Cardiac septum (tissue), 1 donor: Measurements from ENCODE around the gene HMCES. TPM values are rescaled to one million over a fixed set of nuclear protein-coding genes. Genes with fewer than 3 reads are reported as not detected.
A peak's percentile ranks its signal among the peaks of the same experiment; 100 is the strongest.

ENCODE experiments used
- DNase-seq: peaks from one replicate; pipeline ENCODE4 v3.0.0-alpha.2; 2020; ENCODE audit warnings: low spot score
- intact Hi-C: fragments of 100-400 bp; cut with DNase I; formaldehyde crosslinking; loops from one replicate; pipeline ENCODE4 v1.14.0; 2022
- long read RNA-seq: library from polyadenylated mRNA; unstranded; transcript quantifications from one replicate; pipeline ENCODE4 v2.0.0, GENCODE V29; 2021
- total RNA-seq: library from RNA; stranded (reverse); fragmentation: NEBNext Ultra II Directional; extraction: Animal tissue kit (Norgen Biotek cat#: 25700); gene quantifications from one replicate; pipeline ENCODE4 v1.2.1, GENCODE V29; 2021
- donor health status: DM: no; HTN: no; CAD: no.

HMCES gene, protein sequence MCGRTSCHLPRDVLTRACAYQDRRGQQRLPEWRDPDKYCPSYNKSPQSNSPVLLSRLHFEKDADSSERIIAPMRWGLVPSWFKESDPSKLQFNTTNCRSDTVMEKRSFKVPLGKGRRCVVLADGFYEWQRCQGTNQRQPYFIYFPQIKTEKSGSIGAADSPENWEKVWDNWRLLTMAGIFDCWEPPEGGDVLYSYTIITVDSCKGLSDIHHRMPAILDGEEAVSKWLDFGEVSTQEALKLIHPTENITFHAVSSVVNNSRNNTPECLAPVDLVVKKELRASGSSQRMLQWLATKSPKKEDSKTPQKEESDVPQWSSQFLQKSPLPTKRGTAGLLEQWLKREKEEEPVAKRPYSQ
- 32.9 TPM for total RNA-seq
- long read RNA-seq, transcript HMCES-201 (7 exons, 2,515 nt), result major isoform, 57 of 90 reads
- long read RNA-seq, transcript HMCES-202 (7 exons, 1,763 nt), result minor isoform, 7 of 90 reads
- long read RNA-seq, transcript HMCES-204 (7 exons, 1,952 nt), result minor isoform, 14 of 90 reads
- long read RNA-seq, partial matches to known transcripts, result 5 of 90 reads
- long read RNA-seq, other reads (novel, unspliced or antisense), result 5 of 90 reads

DNA sequence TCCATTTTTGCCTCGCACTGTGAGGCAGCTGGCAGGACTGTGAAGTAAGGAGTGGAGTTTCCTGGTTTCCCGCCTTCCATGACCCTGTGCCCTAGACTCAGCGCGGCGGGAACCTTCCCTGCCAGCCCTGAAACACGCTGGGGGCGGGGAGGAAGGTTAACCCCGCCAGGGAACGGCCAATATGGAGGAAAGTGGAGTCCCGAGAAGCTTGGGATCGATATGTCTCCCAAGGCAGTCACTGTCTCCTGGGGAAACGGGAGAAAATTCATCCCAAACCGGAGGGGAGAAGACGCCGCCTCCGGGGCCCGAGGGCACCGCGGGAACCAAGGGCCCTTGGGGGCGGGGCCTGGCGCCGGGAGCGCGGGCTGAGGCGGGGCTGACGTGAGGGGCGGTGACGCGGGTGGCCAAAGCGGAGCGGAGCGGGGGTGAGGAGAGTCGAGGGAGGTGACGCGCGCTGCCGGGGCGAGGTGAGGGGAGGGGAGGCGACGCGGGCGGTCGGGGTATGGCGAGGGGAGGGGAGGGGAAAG lies at the start of gene HMCES:
TSS of gene HMCES (plus strand) at position 432 of the 527 bp plus-strand sequence. CDS start 863 bp downstream, outside the sequence.
- peak; percentile 98 for DNase-seq
- intact Hi-C loops, result loop anchor here (2.0 kb wide), 1 partner anchor 38 kb away; a partner anchor contains a TSS

DNA sequence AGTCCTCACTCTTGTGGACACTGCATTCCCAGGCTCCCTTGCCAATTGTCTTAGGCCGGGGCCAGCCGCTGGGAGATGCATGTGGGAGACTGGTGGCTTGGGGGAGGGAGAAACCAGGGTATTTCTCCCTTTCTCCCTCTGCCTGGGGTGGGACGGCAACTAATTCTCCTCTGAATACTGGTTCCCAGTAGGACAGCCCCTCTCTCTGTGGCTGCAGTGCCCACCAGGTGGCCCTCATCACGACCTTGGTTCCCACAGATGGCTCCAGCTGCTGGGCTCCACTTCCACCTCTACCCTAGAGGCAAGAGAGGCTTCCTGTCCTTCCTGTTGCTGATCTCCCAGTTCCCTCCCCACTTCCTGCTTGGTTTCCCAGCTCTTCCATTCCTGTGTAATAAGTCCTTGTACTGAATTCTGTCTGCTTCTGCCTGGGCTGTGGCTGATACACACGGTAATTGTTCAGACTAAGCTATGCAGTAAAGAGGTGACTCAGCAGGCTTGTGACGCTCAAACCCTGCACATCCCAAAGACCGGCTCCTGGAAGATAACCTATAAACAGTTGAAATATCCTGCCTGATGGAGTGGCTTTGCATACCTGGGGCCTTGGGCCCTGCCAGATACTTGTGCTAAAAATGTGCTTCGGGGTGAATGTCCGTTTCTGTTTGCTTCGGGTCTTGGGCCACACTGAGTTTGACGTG lies 49.6 kb upstream of the HMCES start:
- intact Hi-C loops, result loop anchor here (5.0 kb wide), 1 partner anchor 47 kb away; the partner anchor contains the start of gene CNBP
- no peak for DNase-seq

DNA sequence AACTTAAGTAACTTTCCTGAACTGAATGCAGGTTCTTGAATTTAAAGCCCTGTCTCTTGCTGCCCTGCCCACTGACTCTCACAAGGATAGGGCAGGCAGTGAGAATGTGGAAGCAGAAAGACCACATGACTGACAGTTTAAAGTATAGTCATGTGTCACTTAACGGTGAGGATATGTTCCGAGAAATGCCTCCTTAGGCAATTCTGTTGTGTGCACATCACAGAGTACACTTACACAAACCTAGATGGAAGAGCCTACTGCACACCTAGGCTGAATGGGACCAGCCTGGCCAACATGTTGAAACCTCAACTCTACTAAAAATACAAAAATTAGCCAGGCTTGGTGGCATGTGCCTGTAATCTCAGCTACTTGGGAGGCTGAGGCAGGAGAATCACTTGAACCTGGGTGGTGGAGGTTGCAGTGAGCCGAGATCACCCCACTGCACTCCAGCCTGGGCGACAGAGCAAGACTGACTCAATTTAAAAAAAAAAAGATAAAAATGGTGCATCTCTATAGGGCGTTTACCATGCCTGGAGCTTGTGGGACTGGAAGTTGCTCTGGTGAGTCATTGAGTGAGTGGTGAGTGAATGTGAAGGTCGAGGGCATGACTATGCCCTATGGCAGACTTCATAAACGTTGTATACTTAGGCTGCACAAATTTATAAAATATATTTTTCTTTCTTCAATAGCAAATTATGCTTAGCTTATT lies 48.2 kb upstream of the HMCES start:
- no peak for DNase-seq
- intact Hi-C loops, result no loop called here

DNA sequence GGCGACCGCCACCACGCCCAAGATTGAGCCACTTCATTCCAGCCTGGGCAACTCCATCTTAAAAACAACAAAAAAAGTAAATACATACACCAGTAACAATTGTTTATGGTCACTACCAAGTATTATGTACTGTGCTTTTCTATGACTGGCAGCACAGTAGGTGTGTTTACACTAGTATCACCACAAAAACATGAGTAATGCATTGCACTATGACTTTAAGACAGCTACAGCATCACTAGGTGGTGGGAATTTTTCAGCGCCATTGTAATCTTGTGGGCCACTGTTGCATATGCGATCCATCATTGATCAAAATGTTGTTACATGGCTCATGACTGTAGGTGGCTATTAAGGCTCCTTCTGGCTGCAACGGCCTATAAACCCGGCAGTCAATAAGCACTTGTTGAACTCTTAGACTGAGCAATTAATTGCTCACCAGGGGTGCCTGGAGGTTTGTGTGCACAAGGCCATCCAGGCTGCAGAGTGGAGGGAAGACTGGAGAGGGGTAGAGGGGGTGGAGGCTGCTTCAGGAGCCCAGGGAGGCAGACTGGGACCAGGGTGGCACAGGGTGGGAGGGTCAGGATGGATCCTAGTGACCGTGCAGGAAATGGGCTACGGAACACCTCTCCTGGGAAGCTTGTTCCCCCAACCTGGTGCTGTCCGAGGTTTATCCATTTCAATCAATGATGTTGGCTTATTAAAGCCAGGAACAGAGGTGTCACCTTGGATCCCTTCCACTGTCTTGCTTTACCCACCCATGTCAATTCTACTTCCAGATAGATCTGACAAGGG lies 47.1 kb upstream of the HMCES start:
- DNase-seq, result no peak
- intact Hi-C loops, result no loop called here

DNA sequence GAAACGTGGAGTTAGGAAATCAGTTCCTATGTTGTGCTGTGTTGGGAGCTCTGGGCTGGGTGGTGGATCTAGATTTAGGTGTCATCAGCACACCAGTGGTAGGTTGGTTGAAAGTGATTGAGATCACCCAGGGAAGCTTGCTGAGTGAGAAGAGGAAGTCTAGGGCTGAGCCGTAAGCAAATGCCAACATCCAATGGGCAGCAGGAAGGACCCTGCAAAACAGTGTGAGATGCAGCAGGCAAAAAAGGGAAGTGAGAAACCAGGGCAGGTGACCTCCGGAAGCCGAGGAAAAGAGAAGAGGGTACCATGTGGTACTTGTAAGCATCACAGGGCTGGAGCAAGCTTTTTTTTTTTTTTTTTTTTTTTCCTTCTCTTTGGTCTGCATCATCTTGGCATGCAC lies 45.1 kb upstream of the HMCES start:
- intact Hi-C loops, result no loop called here
- peak; percentile 91 for DNase-seq

DNA sequence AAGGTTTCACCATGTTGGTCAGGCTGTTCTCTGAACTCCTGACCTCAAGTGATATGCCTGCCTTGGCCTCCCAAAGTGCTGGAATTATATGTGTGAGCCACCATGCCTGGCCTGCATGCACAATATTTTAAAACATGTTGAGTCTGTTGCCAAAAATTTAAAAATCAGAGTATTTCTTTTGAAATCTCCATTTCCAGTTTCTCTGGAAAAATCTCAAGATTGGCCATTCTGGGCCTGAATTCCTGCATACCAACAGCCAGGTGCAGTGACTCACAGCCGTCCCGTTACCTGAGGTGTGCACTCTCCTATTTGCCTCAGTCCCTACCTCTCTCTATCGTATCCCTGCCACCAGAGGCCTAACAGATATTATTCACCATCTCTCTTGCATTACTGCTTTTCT lies 44.2 kb upstream of the HMCES start:
- intact Hi-C loops, result no loop called here
- no peak for DNase-seq

DNA sequence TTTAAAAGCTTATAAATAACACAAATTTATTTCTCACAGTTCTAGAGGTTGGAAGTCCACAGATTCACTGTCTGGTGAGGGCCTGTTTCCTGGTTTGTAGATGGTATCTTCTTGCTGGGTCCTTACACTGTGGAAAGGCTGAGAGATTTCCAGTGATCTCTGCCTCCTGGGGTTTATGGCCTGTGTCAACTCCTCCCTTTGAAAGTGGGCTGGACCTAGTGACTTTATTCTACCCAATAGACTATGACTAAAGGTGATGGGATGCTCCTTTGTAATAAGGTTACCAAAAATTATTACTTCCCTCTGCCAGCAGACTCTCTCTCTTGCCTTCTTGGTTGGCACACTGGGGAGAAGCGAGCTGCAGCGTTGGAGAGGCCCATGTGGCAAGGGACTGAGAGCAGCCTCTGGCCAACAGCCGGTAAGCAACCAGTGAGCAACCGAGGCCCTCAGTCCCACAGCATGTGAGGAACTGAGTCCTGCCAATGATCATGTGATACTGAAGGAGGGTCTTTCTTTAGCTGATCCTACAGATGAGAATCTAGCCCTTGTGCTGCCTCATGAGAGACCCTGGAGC lies 43.2 kb upstream of the HMCES start:
- intact Hi-C loops, result no loop called here
- no peak for DNase-seq

DNA sequence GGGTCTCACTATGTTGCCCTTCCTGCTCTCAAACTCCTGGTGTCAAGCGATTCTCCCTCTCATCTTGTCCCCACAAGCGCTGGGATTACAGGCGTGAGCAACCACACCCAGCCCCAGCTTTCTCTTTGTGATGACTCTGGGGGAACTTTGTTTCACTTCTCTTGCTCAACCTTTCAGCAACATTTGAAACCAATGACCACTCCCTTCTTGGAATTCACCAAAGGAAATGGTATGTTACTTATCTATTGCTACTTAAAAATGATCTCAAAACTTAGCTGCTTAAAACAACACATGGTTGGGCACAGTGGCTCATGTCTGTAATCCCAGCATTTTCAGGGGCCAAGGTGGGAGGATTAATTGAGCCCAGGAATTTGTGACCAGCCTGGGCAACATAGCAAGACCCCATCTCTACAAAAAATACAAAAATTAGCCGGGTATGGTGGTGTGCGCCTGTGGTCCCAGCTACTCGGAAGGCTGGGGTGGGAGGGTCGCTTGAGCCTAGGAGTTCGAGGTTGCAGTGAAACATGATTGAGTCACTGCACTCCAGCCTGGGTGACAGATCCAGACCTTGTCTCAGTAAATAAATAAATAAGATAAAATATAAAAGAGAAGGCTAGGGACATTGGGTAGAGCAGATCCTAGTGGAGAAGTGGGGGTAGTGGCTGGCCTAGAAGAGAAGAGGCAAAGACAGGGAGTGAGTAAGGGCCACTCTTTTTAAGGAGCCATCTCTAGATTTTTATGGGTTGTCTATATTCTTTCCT lies 39.5 kb upstream of the HMCES start:
- intact Hi-C loops, result no loop called here
- DNase-seq, result no peak

DNA sequence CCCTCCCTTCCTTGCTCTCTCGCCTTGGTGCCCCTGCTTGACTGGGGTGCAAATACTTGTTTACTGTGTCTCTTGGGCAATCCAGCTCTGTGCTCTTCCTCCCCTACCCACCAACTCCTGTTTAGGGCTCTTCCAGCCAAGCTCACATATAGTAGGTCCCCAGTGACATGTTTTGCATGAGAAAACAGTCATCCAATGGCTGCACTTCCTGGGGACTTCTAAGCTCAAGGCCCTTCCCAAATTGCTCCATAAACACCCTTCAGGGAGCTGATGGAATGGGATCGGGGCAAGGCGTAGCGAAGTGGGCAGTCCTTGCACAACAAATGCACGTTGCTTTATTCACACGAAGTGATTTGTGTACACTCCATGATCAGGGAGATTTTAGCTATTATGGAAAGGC lies 38.7 kb upstream of the HMCES start:
- intact Hi-C loops, result no loop called here
- DNase-seq, result no peak

DNA sequence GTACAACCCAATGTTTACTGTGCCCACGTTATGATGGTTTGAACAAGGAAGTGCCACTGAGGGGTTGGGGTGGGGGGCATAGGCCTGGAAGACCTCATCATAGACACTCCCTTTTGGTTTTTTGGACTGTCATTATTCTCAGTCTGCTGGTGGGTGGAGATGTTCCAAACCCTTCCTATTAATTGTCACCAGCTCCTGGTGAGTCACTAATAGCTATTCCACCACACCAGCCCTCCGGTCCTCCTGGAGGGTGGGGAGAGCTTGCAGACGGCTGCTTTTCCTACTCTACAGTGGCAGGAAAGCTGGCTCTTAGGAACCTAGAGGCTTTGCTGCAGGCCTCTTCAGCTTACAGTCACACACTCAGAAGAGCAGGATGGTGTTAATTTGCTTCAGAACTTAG lies 38.2 kb upstream of the HMCES start:
- intact Hi-C loops, result no loop called here
- no peak for DNase-seq

DNA sequence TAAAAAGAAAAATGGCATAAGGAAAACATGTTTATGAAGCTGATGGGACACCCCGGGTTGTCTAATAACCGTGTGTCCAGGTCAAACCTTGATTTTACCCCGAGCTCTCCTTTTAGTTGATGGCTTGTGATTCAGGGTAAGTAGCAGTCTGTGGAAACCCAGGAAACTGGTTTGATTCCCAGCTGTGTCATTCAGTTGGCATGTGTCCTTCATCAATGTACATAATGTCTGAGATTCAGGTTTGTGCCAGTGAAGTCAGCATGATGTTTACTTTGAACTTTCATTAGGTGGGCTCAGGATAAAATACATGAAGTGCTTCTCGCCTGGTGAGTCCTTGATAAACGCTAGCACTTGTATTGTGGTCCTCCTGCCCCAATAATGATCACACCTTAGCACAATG lies 33.5 kb upstream of the HMCES start:
- intact Hi-C loops, result loop anchor here (1.0 to 5.0 kb wide), 3 partner anchors 63 to 274 kb away; partner anchors contain the start of gene CNBP
- DNase-seq, result no peak

DNA sequence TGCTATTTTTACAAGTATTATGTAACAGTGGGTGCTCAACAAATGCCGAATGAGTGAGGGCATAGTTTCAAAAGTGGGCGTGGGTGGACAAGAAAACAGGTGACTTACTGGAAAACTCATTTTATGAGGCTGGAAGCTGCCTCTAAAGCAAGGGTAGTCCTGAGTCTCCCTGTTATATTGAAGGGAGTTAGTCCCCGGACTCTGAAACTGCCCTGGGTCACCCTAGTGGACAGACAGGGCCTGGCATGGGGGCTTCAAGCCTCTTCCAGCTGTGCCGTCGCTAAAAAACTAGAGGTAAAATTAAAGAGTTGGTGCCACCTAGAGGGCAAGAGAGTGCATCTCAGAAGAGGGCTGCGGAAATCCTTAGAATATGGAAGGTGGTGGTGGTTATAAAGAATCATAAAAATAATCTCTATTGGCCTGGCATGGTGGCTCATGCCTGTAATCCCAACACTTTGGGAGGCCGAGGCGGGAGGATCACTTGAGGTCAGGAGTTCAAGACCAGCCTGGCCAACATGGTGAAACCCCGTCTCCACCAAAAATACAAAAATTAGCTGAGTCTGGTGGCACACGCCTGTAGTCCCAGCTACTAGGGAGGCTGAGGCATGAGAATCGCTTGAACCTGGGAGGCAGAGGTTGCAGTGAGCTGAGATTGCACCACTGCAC lies 32.9 kb upstream of the HMCES start:
- DNase-seq, result peak; percentile 90
- intact Hi-C loops, result loop anchor here (1.0 to 5.0 kb wide), 3 partner anchors 63 to 275 kb away; partner anchors contain the start of gene CNBP

DNA sequence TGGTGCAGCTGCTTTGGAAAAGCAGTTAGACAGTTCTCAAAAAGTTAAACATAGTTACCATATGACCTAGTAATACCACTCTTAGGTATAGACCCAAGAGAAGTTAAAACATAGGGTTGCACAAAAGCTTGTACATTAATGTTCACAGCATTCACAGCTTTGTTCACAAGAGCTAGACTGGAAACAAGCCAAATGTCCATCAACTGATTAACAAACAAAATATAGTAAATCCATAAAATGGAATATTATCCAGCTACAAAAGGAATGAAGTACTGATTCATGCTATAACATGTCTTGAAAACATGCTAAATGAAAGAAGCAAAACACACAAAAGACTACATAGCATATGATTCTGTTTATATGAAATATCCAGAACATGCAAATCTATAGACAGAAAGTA lies 32.0 kb upstream of the HMCES start:
- DNase-seq, result no peak
- intact Hi-C loops, result loop anchor here (5.0 kb wide), 1 partner anchor 64 kb away; the partner anchor contains the start of gene CNBP

DNA sequence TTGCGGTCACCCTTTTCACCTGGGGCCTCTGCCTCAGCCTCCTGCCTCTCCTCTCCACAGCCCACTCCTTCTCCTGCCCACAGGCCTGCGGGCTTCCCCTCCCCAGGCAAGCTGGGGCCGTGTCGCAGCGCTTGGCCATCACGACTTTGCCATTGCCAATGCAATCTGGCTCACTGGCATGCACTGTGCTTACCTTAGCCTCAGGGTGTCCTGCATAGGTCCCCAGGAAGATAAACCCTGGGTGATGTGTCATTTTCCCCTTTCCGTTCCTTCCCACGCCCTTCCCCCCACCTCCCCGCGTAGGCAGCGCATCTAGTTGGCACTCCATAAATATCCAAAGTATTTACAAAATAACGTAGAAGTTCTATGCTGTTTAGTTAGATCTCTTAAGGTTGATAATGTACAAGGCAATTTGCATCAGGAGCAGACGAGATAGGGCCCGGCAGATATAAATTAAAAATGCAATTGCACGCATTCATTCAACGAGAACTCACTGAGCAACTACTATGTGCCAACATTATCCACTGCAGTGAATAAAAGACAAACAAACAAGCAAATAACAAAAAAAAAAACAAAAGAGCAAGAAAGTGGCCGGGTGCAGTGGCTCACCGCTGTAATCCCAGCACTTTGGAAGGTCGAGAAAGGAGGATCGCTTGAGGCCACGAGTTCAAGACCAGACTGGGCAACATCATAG lies 30.2 kb upstream of the HMCES start:
- DNase-seq, result no peak
- intact Hi-C loops, result loop anchor here (2.0 to 5.0 kb wide), 2 partner anchors 66 to 68 kb away; partner anchors contain the start of gene CNBP

DNA sequence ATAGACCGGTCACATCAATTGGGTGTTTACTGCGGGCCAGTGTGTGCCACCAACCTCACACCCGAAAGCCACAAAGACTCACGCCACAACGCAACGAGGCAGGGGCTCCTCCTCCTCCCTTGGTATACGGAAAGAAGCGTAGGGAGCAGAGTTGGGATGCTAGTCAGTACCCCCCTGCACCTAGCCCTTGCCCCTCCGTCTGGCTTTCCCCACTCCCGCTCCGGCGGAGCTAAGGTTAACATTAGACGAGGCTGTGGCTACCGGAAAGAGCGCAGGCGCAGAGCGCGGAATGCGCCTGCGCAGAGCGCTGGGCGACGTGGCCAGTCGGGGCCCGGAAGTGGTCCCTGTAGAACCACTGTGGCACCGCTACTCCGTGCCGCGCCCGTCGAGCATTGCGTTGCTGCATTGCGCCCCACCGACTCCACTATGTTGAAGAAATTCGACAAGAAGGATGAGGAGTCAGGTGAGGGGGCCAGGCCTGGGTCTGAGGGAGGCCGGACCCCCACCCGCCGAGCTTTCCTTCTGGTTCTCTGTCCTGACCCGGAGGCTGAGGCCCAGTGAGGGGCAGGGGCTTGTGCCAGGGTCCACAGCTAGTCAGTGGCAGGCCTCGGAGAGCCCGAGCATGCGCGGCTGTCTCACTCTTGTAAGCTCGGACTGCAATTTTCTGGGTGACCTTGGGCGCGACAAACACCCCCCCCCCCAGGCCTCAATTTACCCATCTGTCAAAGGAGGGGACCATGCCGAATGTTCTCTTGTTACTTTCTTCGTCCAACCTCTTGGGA lies 29.2 kb upstream of the HMCES start, which contains the start of gene COPG1:
TSS of gene COPG1 (plus strand) at position 323 of the 782 bp plus-strand sequence. CDS start at position 427, 104 bp downstream.
- intact Hi-C loops, result loop anchor here (1.0 to 5.0 kb wide), 3 partner anchors 67 to 88 kb away; partner anchors contain the start of genes CNBP and ISY1
- peak; percentile 93 for DNase-seq
